Skeletal muscle satellite cell (primary cell): ENCODE results near the gene ANK2.

Source experiments
- H3K27me3 ChIP-seq: 2 replicates; pipeline ENCODE4 v1.7.0; 2013; ENCODE audit warnings: low read length; ENCODE audit not compliant: control insufficient read depth, insufficient read depth
- H3K36me3 ChIP-seq: 2 replicates; pipeline ENCODE4 v1.7.0; 2013; ENCODE audit warnings: mild to moderate bottlenecking, control low read depth, low read length; ENCODE audit not compliant: insufficient read depth
- H3K4me1 ChIP-seq: 2 replicates; pipeline ENCODE4 v1.7.0; 2013; ENCODE audit warnings: low read length; ENCODE audit not compliant: control insufficient read depth, insufficient read depth
- H3K4me2 ChIP-seq: 2 replicates; pipeline ENCODE4 v1.7.0; 2013; ENCODE audit warnings: mild to moderate bottlenecking, low read length
- H3K4me3 ChIP-seq: 2 replicates; pipeline ENCODE4 v1.7.0; 2013; ENCODE audit warnings: low read length
- H3K9ac ChIP-seq: 2 replicates; pipeline ENCODE4 v1.7.0; 2013; ENCODE audit warnings: mild to moderate bottlenecking, low read depth, low read length, moderate library complexity
- H3K9me3 ChIP-seq: replicated peaks from 2 replicates; pipeline ENCODE4 v1.7.0; 2013; ENCODE audit warnings: mild to moderate bottlenecking, control low read depth, low read length

ANK2 gene

GRCh38 chr4:113355550-113356371 lies 306.3 kb downstream of the ANK2 start:
- Histone ChIP-seq H3K36me3 (no peaks in the 10 kb centered on the region), H3K9me3 (peaks cover 8% of the 10 kb centered on the region), H3K4me3 (peak overlapping the region; percentile 55), H3K9ac (peak overlapping the region; percentile 28), H3K4me2 (peak overlapping the region; percentile 80), H3K27me3 (no peaks in the 10 kb centered on the region), H3K4me1 (peaks cover 17% of the 10 kb centered on the region)

DNA sequence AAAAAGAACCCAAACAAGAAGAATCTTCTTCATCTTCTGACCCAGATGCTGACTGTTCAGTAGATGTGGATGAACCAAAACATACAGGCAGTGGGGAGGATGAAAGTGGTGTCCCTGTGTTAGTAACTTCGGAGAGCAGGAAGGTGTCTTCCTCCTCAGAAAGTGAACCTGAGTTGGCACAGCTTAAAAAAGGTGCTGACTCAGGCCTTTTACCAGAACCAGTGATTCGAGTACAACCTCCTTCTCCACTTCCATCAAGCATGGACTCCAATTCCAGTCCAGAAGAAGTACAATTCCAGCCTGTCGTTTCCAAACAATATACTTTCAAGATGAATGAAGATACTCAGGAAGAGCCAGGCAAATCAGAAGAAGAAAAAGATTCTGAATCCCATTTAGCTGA lies 307.0 kb downstream of the ANK2 start:
- Histone ChIP-seq H3K4me2 (peak overlapping the region; percentile 80), H3K36me3 (no peaks in the 10 kb centered on the region), H3K27me3 (no peaks in the 10 kb centered on the region), H3K4me1 (peaks cover 17% of the 10 kb centered on the region), H3K9ac (no peak overlapping the region), H3K9me3 (peaks cover 8% of the 10 kb centered on the region), H3K4me3 (peak overlapping the region; percentile 13)

- Histone ChIP-seq H3K36me3 (no peaks in the 10 kb centered on the region), H3K4me3 (no peak overlapping the region), H3K9ac (no peak overlapping the region), H3K27me3 (no peaks in the 10 kb centered on the region), H3K9me3 (peaks cover 8% of the 10 kb centered on the region), H3K4me1 (peaks cover 17% of the 10 kb centered on the region), H3K4me2 (no peak overlapping the region)
Measured at GRCh38 chr4:113358784-113359183, 309.3 kb downstream of the ANK2 start.

- Histone ChIP-seq H3K4me3 (no peak overlapping the region), H3K9me3 (no peaks in the 10 kb centered on the region), H3K36me3 (no peaks in the 10 kb centered on the region), H3K9ac (no peak overlapping the region), H3K4me2 (no peak overlapping the region), H3K4me1 (no peaks in the 10 kb centered on the region), H3K27me3 (no peaks in the 10 kb centered on the region)
Measured at GRCh38 chr4:113365377-113365776, 315.9 kb downstream of the ANK2 start.

- H3K4me3 ChIP-seq = no peak overlapping the region
- no peaks in the 10 kb centered on the region for H3K4me1 ChIP-seq
- no peak overlapping the region for H3K9ac ChIP-seq
- no peaks in the 10 kb centered on the region for H3K27me3 ChIP-seq
- no peak overlapping the region for H3K4me2 ChIP-seq
- H3K9me3 ChIP-seq = no peaks in the 10 kb centered on the region
- no peaks in the 10 kb centered on the region for H3K36me3 ChIP-seq
Measured at GRCh38 chr4:113368056-113368455, 318.6 kb downstream of the ANK2 start.

- Histone ChIP-seq H3K36me3 (no peaks in the 10 kb centered on the region), H3K4me1 (no peaks in the 10 kb centered on the region), H3K9ac (no peak overlapping the region), H3K4me2 (no peak overlapping the region), H3K4me3 (no peak overlapping the region), H3K27me3 (no peaks in the 10 kb centered on the region), H3K9me3 (no peaks in the 10 kb centered on the region)
Measured at GRCh38 chr4:113371111-113371510, 321.7 kb downstream of the ANK2 start.

- H3K27me3 ChIP-seq = no peaks in the 10 kb centered on the region
- H3K4me1 ChIP-seq = no peaks in the 10 kb centered on the region
- H3K9ac ChIP-seq = no peak overlapping the region
- H3K4me3 ChIP-seq = no peak overlapping the region
- no peaks in the 10 kb centered on the region for H3K9me3 ChIP-seq
- no peaks in the 10 kb centered on the region for H3K36me3 ChIP-seq
- no peak overlapping the region for H3K4me2 ChIP-seq
Measured at GRCh38 chr4:113375964-113376666, 326.7 kb downstream of the ANK2 start.

GRCh38 chr4:113378836-113379235 lies 329.4 kb downstream of the ANK2 start:
- Histone ChIP-seq H3K9me3 (no peaks in the 10 kb centered on the region), H3K4me2 (no peak overlapping the region), H3K9ac (no peak overlapping the region), H3K36me3 (no peaks in the 10 kb centered on the region), H3K4me3 (no peak overlapping the region), H3K4me1 (peaks cover 16% of the 10 kb centered on the region), H3K27me3 (no peaks in the 10 kb centered on the region)

- H3K4me1 ChIP-seq = peaks cover 27% of the 10 kb centered on the region
- H3K27me3 ChIP-seq = no peaks in the 10 kb centered on the region
- H3K9ac ChIP-seq = no peak overlapping the region
- H3K36me3 ChIP-seq = no peaks in the 10 kb centered on the region
- H3K4me3 ChIP-seq = no peak overlapping the region
- H3K4me2 ChIP-seq = no peak overlapping the region
- no peaks in the 10 kb centered on the region for H3K9me3 ChIP-seq
Measured at GRCh38 chr4:113382704-113383103, 333.3 kb downstream of the ANK2 start.

- Histone ChIP-seq H3K9me3 (no peaks in the 10 kb centered on the region), H3K4me2 (no peak overlapping the region), H3K4me1 (peaks cover 27% of the 10 kb centered on the region), H3K9ac (no peak overlapping the region), H3K36me3 (no peaks in the 10 kb centered on the region), H3K4me3 (no peak overlapping the region), H3K27me3 (no peaks in the 10 kb centered on the region)
Measured at GRCh38 chr4:113383111-113383785, 333.8 kb downstream of the ANK2 start.

DNA sequence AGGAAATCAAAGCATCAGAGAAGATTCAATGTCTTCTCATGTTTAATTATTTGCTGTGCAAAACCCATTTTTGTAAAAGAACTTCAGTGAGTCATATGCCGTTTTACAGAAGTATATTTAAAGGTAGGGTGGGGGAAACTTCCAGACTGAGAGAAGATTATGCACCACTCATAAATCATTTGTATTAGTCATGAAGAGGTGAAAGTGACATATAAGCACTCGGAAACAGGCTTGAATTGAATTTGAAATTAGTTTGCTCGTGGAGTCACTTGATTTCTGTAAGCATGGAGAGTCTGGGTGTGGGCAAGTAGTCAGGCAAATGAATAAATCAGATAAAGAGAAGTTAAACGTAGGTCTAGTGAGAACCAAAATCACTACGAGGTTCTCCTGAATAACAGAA lies 335.1 kb downstream of the ANK2 start:
- no peaks in the 10 kb centered on the region for H3K27me3 ChIP-seq
- H3K9ac ChIP-seq = no peak overlapping the region
- no peaks in the 10 kb centered on the region for H3K9me3 ChIP-seq
- H3K4me3 ChIP-seq = no peak overlapping the region
- no peaks in the 10 kb centered on the region for H3K36me3 ChIP-seq
- peak overlapping the region; percentile 6 for H3K4me2 ChIP-seq
- peaks cover 27% of the 10 kb centered on the region for H3K4me1 ChIP-seq
